Measurements from ENCODE around the gene PROX1.

GRCh38 chr1:213958346-213958745 is 29.4 kb upstream of the PROX1 start:
- TF ChIP-seq, protein P1, sequence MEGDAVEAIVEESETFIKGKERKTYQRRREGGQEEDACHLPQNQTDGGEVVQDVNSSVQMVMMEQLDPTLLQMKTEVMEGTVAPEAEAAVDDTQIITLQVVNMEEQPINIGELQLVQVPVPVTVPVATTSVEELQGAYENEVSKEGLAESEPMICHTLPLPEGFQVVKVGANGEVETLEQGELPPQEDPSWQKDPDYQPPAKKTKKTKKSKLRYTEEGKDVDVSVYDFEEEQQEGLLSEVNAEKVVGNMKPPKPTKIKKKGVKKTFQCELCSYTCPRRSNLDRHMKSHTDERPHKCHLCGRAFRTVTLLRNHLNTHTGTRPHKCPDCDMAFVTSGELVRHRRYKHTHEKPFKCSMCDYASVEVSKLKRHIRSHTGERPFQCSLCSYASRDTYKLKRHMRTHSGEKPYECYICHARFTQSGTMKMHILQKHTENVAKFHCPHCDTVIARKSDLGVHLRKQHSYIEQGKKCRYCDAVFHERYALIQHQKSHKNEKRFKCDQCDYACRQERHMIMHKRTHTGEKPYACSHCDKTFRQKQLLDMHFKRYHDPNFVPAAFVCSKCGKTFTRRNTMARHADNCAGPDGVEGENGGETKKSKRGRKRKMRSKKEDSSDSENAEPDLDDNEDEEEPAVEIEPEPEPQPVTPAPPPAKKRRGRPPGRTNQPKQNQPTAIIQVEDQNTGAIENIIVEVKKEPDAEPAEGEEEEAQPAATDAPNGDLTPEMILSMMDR (IDR thresholded peaks at IDR 0.05), result no peak
- TF ChIP-seq POLR2A (IDR thresholded peaks at IDR 0.05), result no peak
